Measurements from ENCODE around the gene STN1.

Gene STN1

GRCh38 chr10:103918053-103918846 lies at the start of gene STN1:
Gene STN1, minus strand, starts transcription at chr10:103918184. Its CDS starts 590 bp downstream, at chr10:103917594.
- Histone ChIP-seq H3K27ac (ENCODE audit: low read length) (peak within 1 kb of the TSS; percentile 35), H3K4me3 (ENCODE audit: low read length) (peak within 1 kb of the TSS; percentile 90), H3K27me3 (ENCODE audit: low read depth, low read length) (no peaks in the 10 kb centered on the region), H3K4me2 (ENCODE audit: low read length) (peak within 1 kb of the TSS; percentile 89), H3K36me3 (replicated peaks; ENCODE audit: low read depth, low read length) (peaks cover 19% of the 10 kb centered on the region), H3K4me1 (ENCODE audit: low read length) (peaks cover 11% of the 10 kb centered on the region), H3K9ac (ENCODE audit: low read length) (peak within 1 kb of the TSS; percentile 90), H3K9me3 (ENCODE audit: insufficient read depth, low read length) (no peaks in the 10 kb centered on the region), H3K79me2 (ENCODE audit: low read length) (peaks cover 3% of the 10 kb centered on the region; the same call in 1 of the 2 replicates), H4K20me1 (ENCODE audit: insufficient read depth, low read length) (no peaks in the 10 kb centered on the region), H2AFZ (ENCODE audit: low read depth, low read length) (peak within 1 kb of the TSS; percentile 97)
- TF ChIP-seq EZH2phosphoT487 (IDR thresholded peaks at IDR 0.05; ENCODE audit: low read depth), result no peak
- TF ChIP-seq CTCF (IDR thresholded peaks at IDR 0.05; ENCODE audit: low read depth, low read length), result no peak

GRCh38 chr10:103967448-103968071 lies 49.6 kb upstream of the STN1 start:
- peak overlapping the region; percentile 100 for H3K4me3 ChIP-seq (ENCODE audit: low read length)
- peak overlapping the region; percentile 33; the same call in 1 of the 2 replicates for H3K27ac ChIP-seq (ENCODE audit: low read length)
- H3K27me3 ChIP-seq (ENCODE audit: low read depth, low read length), result no peaks in the 10 kb centered on the region
- H3K4me2 ChIP-seq (ENCODE audit: low read length), result peak overlapping the region; percentile 88
- no peaks in the 10 kb centered on the region for H3K36me3 ChIP-seq (replicated peaks; ENCODE audit: low read depth, low read length)
- no peak for TF ChIP-seq EZH2phosphoT487 (IDR thresholded peaks at IDR 0.05; ENCODE audit: low read depth)
- no peak for TF ChIP-seq CTCF (IDR thresholded peaks at IDR 0.05; ENCODE audit: low read depth, low read length)
- H3K9ac ChIP-seq (ENCODE audit: low read length), result peak overlapping the region; percentile 91
- H4K20me1 ChIP-seq (ENCODE audit: insufficient read depth, low read length), result peaks cover 8% of the 10 kb centered on the region; the same call in 1 of the 2 replicates
- peaks cover 32% of the 10 kb centered on the region for H3K79me2 ChIP-seq (ENCODE audit: low read length)
- H3K4me1 ChIP-seq (ENCODE audit: low read length), result peaks cover 12% of the 10 kb centered on the region
- H2AFZ ChIP-seq (ENCODE audit: low read depth, low read length), result peak overlapping the region; percentile 83
- no peaks in the 10 kb centered on the region for H3K9me3 ChIP-seq (ENCODE audit: insufficient read depth, low read length)

GRCh38 chr10:103966671-103967447 lies 48.9 kb upstream of the STN1 start, which contains the start of gene SLK:
Gene SLK, plus strand, starts transcription at chr10:103967140. Its CDS starts 606 bp downstream, at chr10:103967746.
- H3K27me3 ChIP-seq (ENCODE audit: low read depth, low read length), result no peaks in the 10 kb centered on the region
- peak within 1 kb of the TSS; percentile 100 for H2AFZ ChIP-seq (ENCODE audit: low read depth, low read length)
- peaks cover 8% of the 10 kb centered on the region; the same call in 1 of the 2 replicates for H4K20me1 ChIP-seq (ENCODE audit: insufficient read depth, low read length)
- peaks cover 12% of the 10 kb centered on the region for H3K4me1 ChIP-seq (ENCODE audit: low read length)
- peak within 1 kb of the TSS; percentile 94 for H3K9ac ChIP-seq (ENCODE audit: low read length)
- H3K27ac ChIP-seq (ENCODE audit: low read length), result peak within 1 kb of the TSS; percentile 50
- no peaks in the 10 kb centered on the region for H3K9me3 ChIP-seq (ENCODE audit: insufficient read depth, low read length)
- H3K4me3 ChIP-seq (ENCODE audit: low read length), result peak within 1 kb of the TSS; percentile 100
- TF ChIP-seq CTCF (IDR thresholded peaks at IDR 0.05; ENCODE audit: low read depth, low read length) (no peak), EZH2phosphoT487 (IDR thresholded peaks at IDR 0.05; ENCODE audit: low read depth) (no peak)
- peaks cover 32% of the 10 kb centered on the region for H3K79me2 ChIP-seq (ENCODE audit: low read length)
- no peaks in the 10 kb centered on the region for H3K36me3 ChIP-seq (replicated peaks; ENCODE audit: low read depth, low read length)
- peak within 1 kb of the TSS; percentile 89 for H3K4me2 ChIP-seq (ENCODE audit: low read length)

Data from OCI-LY3 (cell line).